ENCODE measurements around the gene NGB.
A peak's percentile ranks its signal among the peaks of the same experiment; 100 is the strongest.
"Not testable (repeated sequence)": the region's sequence is repeated elsewhere in the genome, so short reads cannot be mapped to it uniquely, and the experiment has no call there.

NGB gene

GRCh38 chr14:77271113-77271710, at the start of gene NGB:
NGB (minus strand) TSS chr14:77271206; CDS start chr14:77270937, 269 bp downstream.
- no peak for DNase-seq (ENCODE audit: low spot score)

- DNase-seq (ENCODE audit: low spot score) = peak; percentile 92
These were observed 49.4 kb upstream of the NGB start, which contains the start of gene POMT2 for GRCh38 chr14:77320238-77320935. POMT2 (minus strand) TSS chr14:77320883; CDS start chr14:77320681, 202 bp downstream.

- no peak for DNase-seq (ENCODE audit: low spot score)
These were observed 48.4 kb upstream of the NGB start for GRCh38 chr14:77319422-77319821.

- DNase-seq (ENCODE audit: low spot score) = not testable (repeated sequence)
These were observed 47.8 kb upstream of the NGB start for GRCh38 chr14:77318756-77319155.

GRCh38 chr14:77318006-77318553, 47.1 kb upstream of the NGB start:
- DNase-seq (ENCODE audit: low spot score) = no peak

- DNase-seq (ENCODE audit: low spot score) = no peak
These were observed 45.9 kb upstream of the NGB start for GRCh38 chr14:77316872-77317301.

GRCh38 chr14:77316195-77316505, 45.1 kb upstream of the NGB start:
- DNase-seq (ENCODE audit: low spot score) = no peak

GRCh38 chr14:77314539-77315457, 43.8 kb upstream of the NGB start:
- DNase-seq (ENCODE audit: low spot score) = no peak

GRCh38 chr14:77314043-77314442, 43.0 kb upstream of the NGB start:
- DNase-seq (ENCODE audit: low spot score) = peak; percentile 69

- no peak for DNase-seq (ENCODE audit: low spot score)
These were observed 42.4 kb upstream of the NGB start for GRCh38 chr14:77313371-77313770.

- DNase-seq (ENCODE audit: low spot score) = no peak
These were observed 40.2 kb upstream of the NGB start for GRCh38 chr14:77311217-77311616.

- no peak for DNase-seq (ENCODE audit: low spot score)
These were observed 39.0 kb upstream of the NGB start for GRCh38 chr14:77310026-77310425.

GRCh38 chr14:77309131-77309530, 38.1 kb upstream of the NGB start:
- no peak for DNase-seq (ENCODE audit: low spot score)

- DNase-seq (ENCODE audit: low spot score) = no peak
These were observed 36.0 kb upstream of the NGB start for GRCh38 chr14:77306851-77307496.

- DNase-seq (ENCODE audit: low spot score) = no peak
These were observed 35.4 kb upstream of the NGB start for GRCh38 chr14:77306416-77306815.

- DNase-seq (ENCODE audit: low spot score) = no peak
These were observed 34.7 kb upstream of the NGB start for GRCh38 chr14:77305696-77306095.

- DNase-seq (ENCODE audit: low spot score) = peak; percentile 90
These were observed 32.6 kb upstream of the NGB start for GRCh38 chr14:77303417-77304156.

GRCh38 chr14:77302926-77303325, 31.9 kb upstream of the NGB start:
- peak; percentile 87 for DNase-seq (ENCODE audit: low spot score)

GRCh38 chr14:77301103-77301502, 30.1 kb upstream of the NGB start:
- peak; percentile 54 for DNase-seq (ENCODE audit: low spot score)

- DNase-seq (ENCODE audit: low spot score) = no peak
These were observed 28.8 kb upstream of the NGB start for GRCh38 chr14:77299771-77300170.

- no peak for DNase-seq (ENCODE audit: low spot score)
These were observed 25.9 kb upstream of the NGB start for GRCh38 chr14:77296906-77297305.
